ENCODE measurements around the gene ATP6V1F. TPM values are rescaled to one million over a fixed set of nuclear protein-coding genes. Genes with fewer than 3 reads are reported as not detected.

The ATP6V1F gene
- total and polyA plus RNA-seq, 5 donors, result 127 to 224 (median 137) TPM

- intact Hi-C loops (cut with DNase I), result loop anchor here in 1 of 4 donors (10.0 kb wide), 1 partner anchor 199 kb away; no protein-coding TSS in a partner anchor
- no peak for DNase-seq
Measured at GRCh38 chr7:128895320-128895719, 32.7 kb downstream of the ATP6V1F start.

GRCh38 chr7:128899392-128899791, 36.7 kb downstream of the ATP6V1F start:
- H3K27ac ChIP-seq (ENCODE audit: low read length), result no peak overlapping the region
- no peaks in the 10 kb centered on the region for H3K4me1 ChIP-seq (ENCODE audit: control insufficient read depth, insufficient read depth, low read length)
- H3K27me3 ChIP-seq (ENCODE audit: control insufficient read depth, insufficient read depth), result no peaks in the 10 kb centered on the region
- ATAC-seq (no peak), DNase-seq (no peak)
- no peaks in the 10 kb centered on the region for H3K9me3 ChIP-seq (ENCODE audit: control insufficient read depth, low read length)
- no peak overlapping the region for H3K4me3 ChIP-seq (ENCODE audit: low read length)
- intact Hi-C loops (cut with DNase I), result loop anchor here in 1 of 4 donors (10.0 kb wide), 1 partner anchor 195 kb away; no protein-coding TSS in a partner anchor

More at GRCh38 chr7:128895320-128895719, 32.7 kb downstream of the ATP6V1F start:
- Histone ChIP-seq H3K4me1 (ENCODE audit: control insufficient read depth, insufficient read depth, low read length) (no peaks in the 10 kb centered on the region), H3K9me3 (ENCODE audit: control insufficient read depth, low read length) (no peaks in the 10 kb centered on the region), H3K27ac (ENCODE audit: low read length) (no peak overlapping the region), H3K4me3 (ENCODE audit: low read length) (no peak overlapping the region), H3K27me3 (ENCODE audit: control insufficient read depth, insufficient read depth) (no peaks in the 10 kb centered on the region)
- WGBS, result 75% methylated on average over 3 of the region's 3 CpGs
- ATAC-seq, result no peak

- Histone ChIP-seq H3K27ac (ENCODE audit: low read length) (no peak overlapping the region), H3K27me3 (ENCODE audit: control insufficient read depth, insufficient read depth) (no peaks in the 10 kb centered on the region), H3K4me1 (ENCODE audit: control insufficient read depth, insufficient read depth, low read length) (no peaks in the 10 kb centered on the region), H3K9me3 (ENCODE audit: control insufficient read depth, low read length) (no peaks in the 10 kb centered on the region), H3K4me3 (ENCODE audit: low read length) (no peak overlapping the region)
- 58% methylated on average over 1 of the region's 1 CpG for WGBS
- intact Hi-C loops (cut with DNase I), result loop anchor here in 1 of 4 donors (5.0 kb wide), 1 partner anchor 192 kb away; no protein-coding TSS in a partner anchor
- no peak for DNase-seq
- ATAC-seq, result no peak
Measured at GRCh38 chr7:128900237-128900636, 37.6 kb downstream of the ATP6V1F start.

- Histone ChIP-seq H3K4me3 (ENCODE audit: low read length) (no peak overlapping the region), H3K27me3 (ENCODE audit: control insufficient read depth, insufficient read depth) (no peaks in the 10 kb centered on the region), H3K27ac (ENCODE audit: low read length) (no peak overlapping the region), H3K9me3 (ENCODE audit: control insufficient read depth, low read length) (no peaks in the 10 kb centered on the region), H3K4me1 (ENCODE audit: control insufficient read depth, insufficient read depth, low read length) (no peaks in the 10 kb centered on the region)
- peak; percentile 25 to 31 for ATAC-seq
- DNase-seq, result peak in 2 of 3 donors; percentile 4 to 12
- intact Hi-C loops (cut with DNase I), result loop anchor here in 1 of 4 donors (5.0 kb wide), 1 partner anchor 189 kb away; no protein-coding TSS in a partner anchor
- WGBS, result 79% methylated on average over 12 of the region's 12 CpGs
Measured at GRCh38 chr7:128902761-128903585, 40.3 kb downstream of the ATP6V1F start.

- Histone ChIP-seq H3K9me3 (ENCODE audit: control insufficient read depth, low read length) (no peaks in the 10 kb centered on the region), H3K4me1 (ENCODE audit: control insufficient read depth, insufficient read depth, low read length) (no peaks in the 10 kb centered on the region), H3K27me3 (ENCODE audit: control insufficient read depth, insufficient read depth) (no peaks in the 10 kb centered on the region), H3K27ac (ENCODE audit: low read length) (no peak overlapping the region), H3K4me3 (ENCODE audit: low read length) (no peak overlapping the region)
- 80% methylated on average over 14 of the region's 14 CpGs for WGBS
- ATAC-seq (peak; percentile 15 to 44), DNase-seq (peak in 2 of 3 donors; percentile 13 to 33)
- intact Hi-C loops (cut with DNase I), result loop anchor here in 1 of 4 donors (5.0 kb wide), 1 partner anchor 189 kb away; no protein-coding TSS in a partner anchor
Measured at GRCh38 chr7:128903621-128904361, 41.1 kb downstream of the ATP6V1F start.

GRCh38 chr7:128904381-128905197, 41.9 kb downstream of the ATP6V1F start:
- Histone ChIP-seq H3K4me3 (ENCODE audit: low read length) (no peak overlapping the region), H3K27ac (ENCODE audit: low read length) (no peak overlapping the region), H3K4me1 (ENCODE audit: control insufficient read depth, insufficient read depth, low read length) (no peaks in the 10 kb centered on the region), H3K9me3 (ENCODE audit: control insufficient read depth, low read length) (no peaks in the 10 kb centered on the region), H3K27me3 (ENCODE audit: control insufficient read depth, insufficient read depth) (no peaks in the 10 kb centered on the region)
- ATAC-seq, result peak; percentile 27 to 31
- peak in 1 of 3 donors; percentile 43 for DNase-seq
- intact Hi-C loops (cut with DNase I), result loop anchor here in 2 of 4 donors (5.0 kb wide), 2 partner anchors 183 to 188 kb away; no protein-coding TSS in a partner anchor
- 44% methylated on average over 8 of the region's 8 CpGs for WGBS

- H3K27me3 ChIP-seq (ENCODE audit: control insufficient read depth, insufficient read depth), result no peaks in the 10 kb centered on the region
- peak in 1 of 3 donors; percentile 3 for DNase-seq
- WGBS, result 87% methylated on average over 5 of the region's 5 CpGs
Measured at GRCh38 chr7:128906001-128906765, 43.5 kb downstream of the ATP6V1F start.

GRCh38 chr7:128906766-128907559, 44.3 kb downstream of the ATP6V1F start:
- H3K27me3 ChIP-seq (ENCODE audit: control insufficient read depth, insufficient read depth), result no peaks in the 10 kb centered on the region
- DNase-seq (peak in 2 of 3 donors; percentile 36 to 37), ATAC-seq (no peak)
- H3K9me3 ChIP-seq (ENCODE audit: control insufficient read depth, low read length), result no peaks in the 10 kb centered on the region
- no peaks in the 10 kb centered on the region for H3K4me1 ChIP-seq (ENCODE audit: control insufficient read depth, insufficient read depth, low read length)
- H3K4me3 ChIP-seq (ENCODE audit: low read length), result no peak overlapping the region
- no peak overlapping the region for H3K27ac ChIP-seq (ENCODE audit: low read length)
- WGBS, result 85% methylated on average over 19 of the region's 19 CpGs
- intact Hi-C loops (cut with DNase I), result loop anchor here in 1 of 4 donors (5.0 kb wide), 1 partner anchor 180 kb away; no protein-coding TSS in a partner anchor

More at GRCh38 chr7:128906001-128906765, 43.5 kb downstream of the ATP6V1F start:
- intact Hi-C loops (cut with DNase I), result loop anchor here in 1 of 4 donors (5.0 kb wide), 1 partner anchor 181 kb away; no protein-coding TSS in a partner anchor
- Histone ChIP-seq H3K4me3 (ENCODE audit: low read length) (no peak overlapping the region), H3K4me1 (ENCODE audit: control insufficient read depth, insufficient read depth, low read length) (no peaks in the 10 kb centered on the region), H3K27ac (ENCODE audit: low read length) (no peak overlapping the region), H3K9me3 (ENCODE audit: control insufficient read depth, low read length) (no peaks in the 10 kb centered on the region)
- no peak for ATAC-seq
